ENCODE data around the gene ARHGAP10. TPM values are rescaled to one million over a fixed set of nuclear protein-coding genes. Genes with fewer than 3 reads are reported as not detected.

The ARHGAP10 gene
- total RNA-seq, 2 experiments from 2014 or later, result 6.5 to 6.6 TPM

- Mint-ChIP-seq H3K27ac (no peak overlapping the region), H3K4me3 (no peak overlapping the region), H3K27me3 (peaks cover 12% of the 10 kb centered on the region), H3K36me3 (peaks cover 1% of the 10 kb centered on the region), H3K9me3 (no peaks in the 10 kb centered on the region), H3K4me1 (peaks cover 3% of the 10 kb centered on the region)
- DNase-seq (no peak), ATAC-seq (ENCODE audit: low read depth) (no peak)
- POLR2A ChIA-PET, result no interaction called here
These were observed 116.7 kb downstream of the ARHGAP10 start for GRCh38 chr4:147848634-147849033.

GRCh38 chr4:147851135-147851534 is 119.2 kb downstream of the ARHGAP10 start:
- POLR2A ChIA-PET, result no interaction called here
- DNase-seq, result no peak
- Mint-ChIP-seq H3K4me3 (no peak overlapping the region), H3K27ac (no peak overlapping the region), H3K27me3 (peaks cover 16% of the 10 kb centered on the region), H3K4me1 (peaks cover 3% of the 10 kb centered on the region), H3K36me3 (peaks cover 1% of the 10 kb centered on the region), H3K9me3 (no peaks in the 10 kb centered on the region)
- no peak for ATAC-seq (ENCODE audit: low read depth)

GRCh38 chr4:147853706-147854105 is 121.8 kb downstream of the ARHGAP10 start:
- no peak overlapping the region for H3K4me3 Mint-ChIP-seq
- DNase-seq, result no peak
- peaks cover 10% of the 10 kb centered on the region for H3K27me3 Mint-ChIP-seq
- POLR2A ChIA-PET, result no interaction called here
- H3K36me3 Mint-ChIP-seq, result peaks cover 1% of the 10 kb centered on the region
- H3K4me1 Mint-ChIP-seq, result no peaks in the 10 kb centered on the region
- no peak for ATAC-seq (ENCODE audit: low read depth)
- no peak overlapping the region for H3K27ac Mint-ChIP-seq
- H3K9me3 Mint-ChIP-seq, result no peaks in the 10 kb centered on the region

GRCh38 chr4:147854154-147854553 is 122.3 kb downstream of the ARHGAP10 start:
- Mint-ChIP-seq H3K27ac (no peak overlapping the region), H3K9me3 (no peaks in the 10 kb centered on the region), H3K27me3 (peaks cover 8% of the 10 kb centered on the region), H3K36me3 (no peaks in the 10 kb centered on the region), H3K4me3 (no peak overlapping the region), H3K4me1 (no peaks in the 10 kb centered on the region)
- DNase-seq (no peak), ATAC-seq (ENCODE audit: low read depth) (no peak)
- POLR2A ChIA-PET, result no interaction called here

GRCh38 chr4:147855571-147856009 is 123.7 kb downstream of the ARHGAP10 start:
- no peaks in the 10 kb centered on the region for H3K9me3 Mint-ChIP-seq
- H3K36me3 Mint-ChIP-seq, result no peaks in the 10 kb centered on the region
- no peak overlapping the region for H3K4me3 Mint-ChIP-seq
- peaks cover 3% of the 10 kb centered on the region for H3K27me3 Mint-ChIP-seq
- no peak overlapping the region for H3K27ac Mint-ChIP-seq
- ATAC-seq (ENCODE audit: low read depth) (no peak), DNase-seq (no peak)
- no peaks in the 10 kb centered on the region for H3K4me1 Mint-ChIP-seq
- POLR2A ChIA-PET, result no interaction called here

- no peak for ATAC-seq (ENCODE audit: low read depth)
- H3K9me3 Mint-ChIP-seq, result no peaks in the 10 kb centered on the region
- no peaks in the 10 kb centered on the region for H3K36me3 Mint-ChIP-seq
- POLR2A ChIA-PET, result no interaction called here
- no peak for DNase-seq
- H3K27me3 Mint-ChIP-seq, result no peaks in the 10 kb centered on the region
- no peak overlapping the region for H3K27ac Mint-ChIP-seq
- peaks cover 3% of the 10 kb centered on the region for H3K4me1 Mint-ChIP-seq
- H3K4me3 Mint-ChIP-seq, result no peak overlapping the region
These were observed 129.1 kb downstream of the ARHGAP10 start for GRCh38 chr4:147860960-147861359.

- Mint-ChIP-seq H3K4me1 (peaks cover 3% of the 10 kb centered on the region), H3K27me3 (no peaks in the 10 kb centered on the region), H3K4me3 (no peak overlapping the region), H3K36me3 (no peaks in the 10 kb centered on the region), H3K27ac (no peak overlapping the region), H3K9me3 (no peaks in the 10 kb centered on the region)
- ATAC-seq (ENCODE audit: low read depth) (no peak), DNase-seq (no peak)
- POLR2A ChIA-PET, result no interaction called here
These were observed 130.3 kb downstream of the ARHGAP10 start for GRCh38 chr4:147862043-147862692.

GRCh38 chr4:147863111-147863747 is 131.3 kb downstream of the ARHGAP10 start:
- H3K27me3 Mint-ChIP-seq, result no peaks in the 10 kb centered on the region
- H3K9me3 Mint-ChIP-seq, result no peaks in the 10 kb centered on the region
- H3K4me3 Mint-ChIP-seq, result no peak overlapping the region
- POLR2A ChIA-PET, result interaction anchor here (1.6 kb wide), 1 partner anchor 179 kb away, joined by 5 read pairs; the partner anchor contains the start of gene PRMT9
- no peak overlapping the region for H3K27ac Mint-ChIP-seq
- DNase-seq (no peak), ATAC-seq (ENCODE audit: low read depth) (no peak)
- H3K4me1 Mint-ChIP-seq, result peaks cover 3% of the 10 kb centered on the region
- no peaks in the 10 kb centered on the region for H3K36me3 Mint-ChIP-seq

GRCh38 chr4:147863808-147864472 is 132.1 kb downstream of the ARHGAP10 start:
- no peak overlapping the region for H3K27ac Mint-ChIP-seq
- DNase-seq (no peak), ATAC-seq (ENCODE audit: low read depth) (no peak)
- no peak overlapping the region for H3K4me3 Mint-ChIP-seq
- H3K36me3 Mint-ChIP-seq, result no peaks in the 10 kb centered on the region
- POLR2A ChIA-PET, result interaction anchor here (1.6 kb wide), 1 partner anchor 180 kb away, joined by 5 read pairs; the partner anchor contains the start of gene PRMT9
- no peaks in the 10 kb centered on the region for H3K27me3 Mint-ChIP-seq
- H3K4me1 Mint-ChIP-seq, result peaks cover 3% of the 10 kb centered on the region
- H3K9me3 Mint-ChIP-seq, result no peaks in the 10 kb centered on the region

- no peaks in the 10 kb centered on the region for H3K27me3 Mint-ChIP-seq
- H3K4me1 Mint-ChIP-seq, result peaks cover 3% of the 10 kb centered on the region
- no peak overlapping the region for H3K27ac Mint-ChIP-seq
- ATAC-seq (ENCODE audit: low read depth) (no peak), DNase-seq (no peak)
- POLR2A ChIA-PET, result no interaction called here
- H3K4me3 Mint-ChIP-seq, result no peak overlapping the region
- H3K9me3 Mint-ChIP-seq, result no peaks in the 10 kb centered on the region
- no peaks in the 10 kb centered on the region for H3K36me3 Mint-ChIP-seq
These were observed 132.7 kb downstream of the ARHGAP10 start for GRCh38 chr4:147864607-147865006.

GRCh38 chr4:147865926-147866325 is 134.0 kb downstream of the ARHGAP10 start:
- H3K9me3 Mint-ChIP-seq, result no peaks in the 10 kb centered on the region
- POLR2A ChIA-PET, result no interaction called here
- no peaks in the 10 kb centered on the region for H3K36me3 Mint-ChIP-seq
- peaks cover 3% of the 10 kb centered on the region for H3K4me1 Mint-ChIP-seq
- ATAC-seq (ENCODE audit: low read depth) (no peak), DNase-seq (no peak)
- H3K4me3 Mint-ChIP-seq, result no peak overlapping the region
- no peak overlapping the region for H3K27ac Mint-ChIP-seq
- H3K27me3 Mint-ChIP-seq, result no peaks in the 10 kb centered on the region

- H3K27ac Mint-ChIP-seq, result peak overlapping the region; percentile 16
These were observed 134.8 kb downstream of the ARHGAP10 start for GRCh38 chr4:147866532-147867271.

GRCh38 chr4:147874109-147874508 is 142.2 kb downstream of the ARHGAP10 start:
- Mint-ChIP-seq H3K27ac (no peak overlapping the region), H3K4me3 (no peak overlapping the region), H3K36me3 (no peaks in the 10 kb centered on the region), H3K4me1 (no peaks in the 10 kb centered on the region), H3K9me3 (no peaks in the 10 kb centered on the region), H3K27me3 (no peaks in the 10 kb centered on the region)
- DNase-seq (no peak), ATAC-seq (ENCODE audit: low read depth) (no peak)
- POLR2A ChIA-PET, result no interaction called here

More at GRCh38 chr4:147866532-147867271, 134.8 kb downstream of the ARHGAP10 start:
- ATAC-seq (ENCODE audit: low read depth) (peak; percentile 95), DNase-seq (peak; percentile 83)
- Mint-ChIP-seq H3K27me3 (no peaks in the 10 kb centered on the region), H3K36me3 (no peaks in the 10 kb centered on the region), H3K9me3 (no peaks in the 10 kb centered on the region), H3K4me3 (no peak overlapping the region), H3K4me1 (peaks cover 3% of the 10 kb centered on the region)
- POLR2A ChIA-PET, result interaction anchor here (1.4 kb wide), 1 partner anchor 249 kb away, joined by 3 read pairs; the partner anchor contains the start of gene TMEM184C

All from activated naive CD8-positive, alpha-beta T cell treated with anti-CD3 and anti-CD28 coated beads, Interleukin-2, amount 10 ng/mL, durations not matched to agents 7 days and 5 days (primary cell).